ENCODE data around the gene GPN1. TPM values are rescaled to one million over a fixed set of nuclear protein-coding genes. Genes with fewer than 3 reads are reported as not detected.

Gene GPN1
- total RNA-seq, 2 donors from 2014 or later = 23.4 to 27.6 TPM

GRCh38 chr2:27663285-27664153 lies 34.7 kb downstream of the GPN1 start, which contains the start of the genes SLC4A1AP and SUPT7L:
SLC4A1AP (plus strand) TSS chr2:27663889; CDS start chr2:27663915, 26 bp downstream.
SUPT7L (minus strand) TSS chr2:27663614; CDS start chr2:27662192, 1,422 bp downstream.
- intact Hi-C loops (cut with DNase I) = no loop called here
- H3K9me3 ChIP-seq = no peaks in the 10 kb centered on the region
- peak within 1 kb of the TSS; percentile 85 for H3K27ac ChIP-seq
- peak within 1 kb of the TSS; percentile 97 for H3K4me3 ChIP-seq
- DNase-seq = peak; percentile 78
- no peaks in the 10 kb centered on the region for H3K27me3 ChIP-seq
- H3K9ac ChIP-seq (ENCODE audit: low read depth in 2 of 2, low read length in 2 of 2) = peak within 1 kb of the TSS; percentile 87 to 90
- TF ChIP-seq CTCF (IDR thresholded peaks at IDR 0.05) = no peak
- peaks cover 10% of the 10 kb centered on the region for H3K4me1 ChIP-seq
- peaks cover 4% of the 10 kb centered on the region for H3K36me3 ChIP-seq

- Histone ChIP-seq H3K27ac (peak overlapping the region; percentile 85), H3K9me3 (no peaks in the 10 kb centered on the region), H3K9ac (ENCODE audit: low read depth in 2 of 2, low read length in 2 of 2) (peak overlapping the region; percentile 87 to 90), H3K27me3 (no peaks in the 10 kb centered on the region), H3K36me3 (peaks cover 5% of the 10 kb centered on the region), H3K4me3 (peak overlapping the region; percentile 97), H3K4me1 (peaks cover 10% of the 10 kb centered on the region)
- no peak for DNase-seq
- intact Hi-C loops (cut with DNase I) = no loop called here
- no peak for TF ChIP-seq CTCF (IDR thresholded peaks at IDR 0.05)
Observed at GRCh38 chr2:27664154-27664574, 35.3 kb downstream of the GPN1 start.

DNA sequence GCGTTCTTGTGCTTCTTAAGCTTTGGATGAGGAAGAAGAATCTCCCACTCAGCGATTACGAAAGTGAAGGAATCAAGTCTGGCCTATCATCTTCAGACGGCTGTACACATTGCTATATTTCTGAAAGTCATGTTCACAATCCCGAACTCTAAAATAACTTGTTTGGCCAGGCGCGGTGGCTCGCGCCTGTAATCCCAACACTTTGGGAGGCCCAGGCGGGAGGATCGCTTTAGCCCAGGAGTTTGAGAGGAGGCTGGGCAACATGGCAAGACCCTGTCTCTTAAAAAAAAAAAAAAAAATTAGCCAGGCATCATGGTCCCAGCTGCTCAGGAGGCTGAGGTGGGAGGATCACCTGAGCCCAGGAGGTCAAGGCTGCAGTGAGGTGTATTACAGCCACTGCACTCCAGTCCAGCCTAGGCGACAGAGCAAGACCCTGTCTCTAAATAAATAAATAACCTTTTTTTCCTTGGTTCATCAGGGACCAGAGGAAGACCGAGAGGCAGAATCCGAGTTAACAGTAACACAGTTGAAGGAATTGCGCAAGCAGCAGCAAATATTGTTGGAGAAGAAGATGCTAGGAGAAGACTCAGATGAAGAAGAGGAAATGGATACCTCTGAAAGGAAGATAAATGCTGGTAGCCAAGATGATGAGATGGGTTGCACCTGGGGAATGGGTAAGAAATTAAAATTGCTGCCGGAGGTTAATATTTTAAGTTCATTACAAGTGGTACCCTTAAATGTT lies 35.9 kb downstream of the GPN1 start:
- Histone ChIP-seq H3K4me3 (peak overlapping the region; percentile 97), H3K4me1 (peaks cover 10% of the 10 kb centered on the region), H3K27ac (no peak overlapping the region), H3K9me3 (no peaks in the 10 kb centered on the region), H3K27me3 (no peaks in the 10 kb centered on the region), H3K9ac (ENCODE audit: low read depth in 2 of 2, low read length in 2 of 2) (peak overlapping the region; percentile 5 to 90), H3K36me3 (peaks cover 10% of the 10 kb centered on the region)
- no peak for DNase-seq
- no peak for TF ChIP-seq CTCF (IDR thresholded peaks at IDR 0.05)
- intact Hi-C loops (cut with DNase I) = no loop called here

DNA sequence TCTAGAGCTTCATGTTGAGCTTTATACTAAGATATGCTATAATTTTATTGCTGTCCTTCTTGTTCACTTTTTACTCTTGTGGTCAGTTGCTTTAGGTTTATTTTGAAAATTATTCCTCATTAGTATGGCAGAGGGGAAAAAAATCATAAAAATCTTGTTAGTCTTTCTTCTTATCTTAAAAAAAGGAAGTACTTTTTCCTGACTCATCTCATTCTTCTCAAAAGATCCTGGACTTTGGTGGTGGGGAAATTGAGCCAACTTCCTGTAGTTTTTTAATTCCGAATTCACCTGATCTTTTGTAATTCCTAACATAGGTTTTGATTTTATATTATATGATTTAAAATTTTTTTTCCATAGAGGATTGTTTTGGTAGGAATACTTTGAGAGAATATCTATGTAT lies 38.6 kb downstream of the GPN1 start:
- H3K36me3 ChIP-seq = peaks cover 6% of the 10 kb centered on the region
- intact Hi-C loops (cut with DNase I) = no loop called here
- TF ChIP-seq CTCF (IDR thresholded peaks at IDR 0.05) = no peak

GRCh38 chr2:27671235-27671634 lies 42.4 kb downstream of the GPN1 start:
- intact Hi-C loops (cut with DNase I) = no loop called here
- Histone ChIP-seq H3K4me1 (no peaks in the 10 kb centered on the region), H3K36me3 (peaks cover 6% of the 10 kb centered on the region), H3K27ac (no peak overlapping the region), H3K4me3 (no peak overlapping the region), H3K9ac (ENCODE audit: low read depth in 2 of 2, low read length in 2 of 2) (no peak overlapping the region), H3K9me3 (no peaks in the 10 kb centered on the region), H3K27me3 (no peaks in the 10 kb centered on the region)
- no peak for DNase-seq
- no peak for TF ChIP-seq CTCF (IDR thresholded peaks at IDR 0.05)

More for the DNA sequence above, 38.6 kb downstream of the GPN1 start:
- Histone ChIP-seq H3K9me3 (no peaks in the 10 kb centered on the region), H3K27me3 (no peaks in the 10 kb centered on the region), H3K4me1 (peaks cover 10% of the 10 kb centered on the region), H3K4me3 (no peak overlapping the region), H3K9ac (ENCODE audit: low read depth in 2 of 2, low read length in 2 of 2) (no peak overlapping the region), H3K27ac (no peak overlapping the region)
- no peak for DNase-seq
